Neuronal stem cell (in vitro differentiated cells): ENCODE measurements around the gene KIF12.

ENCODE experiments used
- DNase-seq: peaks from one replicate; pipeline ENCODE4 v3.0.0-alpha.2; 2013; ENCODE audit warnings: low spot score
- H2AFZ ChIP-seq: one replicate; pipeline ENCODE4 v1.6.1; 2013; ENCODE audit warnings: mild to moderate bottlenecking, low read length, inconsistent platforms
- H2AK5ac ChIP-seq: 2 replicates; pipeline ENCODE4 v1.6.1; 2013; ENCODE audit warnings: low read depth, mild to moderate bottlenecking, inconsistent platforms, low read length, moderate library complexity, mixed read lengths
- H2BK120ac ChIP-seq: 2 replicates; pipeline ENCODE4 v1.6.1; 2013; ENCODE audit warnings: low read depth, mild to moderate bottlenecking, inconsistent platforms, low read length, moderate library complexity, mixed read lengths
- H2BK12ac ChIP-seq: one replicate; pipeline ENCODE4 v1.6.1; 2013; ENCODE audit warnings: low read length, inconsistent platforms
- H2BK15ac ChIP-seq: 2 replicates; pipeline ENCODE4 v1.6.1; 2013; ENCODE audit warnings: mild to moderate bottlenecking, low read length, inconsistent platforms, mixed read lengths
- H2BK5ac ChIP-seq: one replicate; pipeline ENCODE4 v1.6.1; 2013; ENCODE audit warnings: inconsistent platforms, mild to moderate bottlenecking, low read length, moderate library complexity
- H3K14ac ChIP-seq: one replicate; pipeline ENCODE4 v1.6.1; 2013; ENCODE audit warnings: low read length, inconsistent platforms
- H3K18ac ChIP-seq: 2 replicates; pipeline ENCODE4 v1.6.1; 2013; ENCODE audit warnings: low read length, inconsistent platforms
- H3K23ac ChIP-seq: 2 replicates; pipeline ENCODE4 v1.6.1; 2013; ENCODE audit warnings: low read depth, mild to moderate bottlenecking, mixed read lengths, low read length, inconsistent platforms; ENCODE audit not compliant: poor library complexity
- H3K27ac ChIP-seq: replicated peaks from 3 replicates; pipeline ENCODE4 v1.5.1; 2013; ENCODE audit warnings: low read length, inconsistent platforms
- H3K27me3 ChIP-seq, 3 experiments: 2 replicates each; pipeline ENCODE4 v1.6.1; 2013; ENCODE audit warnings: low read length in 3 of 3, mild to moderate bottlenecking in 2 of 3, inconsistent platforms in 1 of 3, low read depth in 1 of 3, mixed read lengths in 1 of 3, moderate library complexity in 1 of 3; ENCODE audit not compliant: control insufficient read depth in 3 of 3, insufficient read depth in 3 of 3
- H3K36me3 ChIP-seq, 2 donors: replicated peaks in 1 of 2; 2 replicates each; pipeline ENCODE4 v1.6.1; 2013; ENCODE audit warnings: low read length in 2 of 2; ENCODE audit not compliant: control insufficient read depth in 2 of 2, insufficient read depth in 2 of 2
- H3K4ac ChIP-seq: 2 replicates; pipeline ENCODE4 v1.6.1; 2013; ENCODE audit warnings: inconsistent platforms, mild to moderate bottlenecking, low read length, moderate library complexity
- H3K4me1 ChIP-seq, 2 donors: 1 replicate in 1 of 2; 2 replicates in 1 of 2; pipeline ENCODE4 v1.6.1; 2013; ENCODE audit warnings: low read length in 2 of 2, low read depth in 1 of 2; ENCODE audit not compliant: control insufficient read depth in 2 of 2, insufficient read depth in 1 of 2
- H3K4me2 ChIP-seq: one replicate; pipeline ENCODE4 v1.6.1; 2013; ENCODE audit warnings: mild to moderate bottlenecking, low read length, inconsistent platforms; ENCODE audit not compliant: insufficient read depth, poor library complexity, severe bottlenecking
- H3K4me3 ChIP-seq, 2 donors: 2 replicates each; pipeline ENCODE4 v1.5.1; 2013; ENCODE audit warnings: low read length in 2 of 2, mild to moderate bottlenecking in 2 of 2, inconsistent platforms in 1 of 2, moderate library complexity in 1 of 2
- H3K79me1 ChIP-seq: one replicate; pipeline ENCODE4 v1.6.1; 2013; ENCODE audit warnings: low read depth, mild to moderate bottlenecking, inconsistent platforms, low read length, moderate library complexity
- H3K9ac ChIP-seq: one replicate; pipeline ENCODE4 v1.6.1; 2013; ENCODE audit warnings: mild to moderate bottlenecking, low read depth, low read length, inconsistent platforms; ENCODE audit not compliant: poor library complexity
- H3K9me3 ChIP-seq, 2 donors: replicated peaks in 1 of 2; 2 replicates each; pipeline versions ENCODE3 to v1.6.1; 2013; ENCODE audit warnings: low read length in 2 of 2, mild to moderate bottlenecking in 2 of 2, inconsistent platforms in 1 of 2, low read depth in 1 of 2, mixed read lengths in 1 of 2, moderate library complexity in 1 of 2; ENCODE audit not compliant: control insufficient read depth in 2 of 2, insufficient read depth in 1 of 2
- H4K8ac ChIP-seq: one replicate; pipeline ENCODE4 v1.6.1; 2013; ENCODE audit warnings: low read depth, mild to moderate bottlenecking, inconsistent platforms, low read length, moderate library complexity
- H4K91ac ChIP-seq: one replicate; pipeline ENCODE4 v1.6.1; 2013; ENCODE audit warnings: low read length, low read depth, mild to moderate bottlenecking, inconsistent platforms; ENCODE audit not compliant: poor library complexity
- WGBS, 2 donors: extraction: QIAGEN DNeasy Blood & Tissue Kit; methylation state at CpG; one replicate each; pipeline ENCODE4 v1.1.7; 2013; ENCODE audit warnings: missing lambda C conversion rate in 2 of 2, mixed read lengths in 1 of 2; ENCODE audit not compliant: insufficient read length in 2 of 2, insufficient replicate concordance in 1 of 2; ENCODE audit errors: extremely low coverage in 2 of 2; 5-methylcytosine and 5-hydroxymethylcytosine counted together

Gene KIF12

DNA sequence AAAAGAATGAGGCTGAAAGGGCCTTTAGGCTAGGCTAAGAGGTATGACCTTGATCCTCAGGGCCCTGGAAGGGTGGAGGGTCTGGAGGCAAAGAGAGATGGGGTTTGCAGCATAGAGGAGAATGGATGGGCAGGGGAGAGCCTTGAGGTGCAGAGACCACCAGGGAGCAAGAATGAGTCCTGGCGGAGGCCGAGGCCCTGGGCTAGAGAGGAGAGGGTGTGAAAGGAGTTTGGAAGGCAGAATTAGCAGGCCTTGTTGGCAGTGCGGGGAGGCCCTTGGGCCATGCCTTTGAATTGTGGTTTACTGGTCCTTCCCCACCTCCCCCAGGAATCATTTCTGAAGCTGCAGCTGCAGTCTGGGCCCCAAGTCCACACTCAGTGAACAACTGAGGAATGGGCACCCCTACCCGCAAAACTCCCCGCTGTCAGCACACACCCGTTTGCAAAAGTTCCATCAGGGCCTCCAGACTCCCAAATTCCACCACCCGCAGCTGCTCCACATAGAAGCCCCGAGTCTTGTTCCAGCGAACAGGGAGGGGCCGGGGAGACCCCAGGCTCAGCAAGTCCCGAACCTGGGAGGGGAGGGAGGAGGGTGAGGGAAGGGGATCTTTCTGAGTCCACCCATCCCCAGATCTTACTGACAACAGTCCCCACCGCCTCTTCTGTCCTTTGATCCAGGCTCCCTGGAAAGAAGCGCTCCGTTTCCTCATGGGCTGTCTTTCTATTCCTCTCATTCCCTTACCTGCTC lies 2.1 kb downstream of the KIF12 start:
- H3K23ac ChIP-seq, result no peak overlapping the region
- no peak overlapping the region for H3K4ac ChIP-seq
- H3K4me3 ChIP-seq, result no peak overlapping the region
- no peak overlapping the region for H2BK120ac ChIP-seq
- peaks cover 0 to 2% of the 10 kb centered on the region in 2 donors for H3K9me3 ChIP-seq
- no peak overlapping the region for H3K18ac ChIP-seq
- no peak overlapping the region for H4K8ac ChIP-seq
- H3K9ac ChIP-seq, result no peak overlapping the region
- H3K79me1 ChIP-seq, result no peaks in the 10 kb centered on the region
- peaks cover 5 to 8% of the 10 kb centered on the region in 2 donors for H3K4me1 ChIP-seq
- H4K91ac ChIP-seq, result no peak overlapping the region
- peaks cover 0 to 79% (median 33%) of the 10 kb centered on the region in 3 experiments for H3K27me3 ChIP-seq
- WGBS, 2 donors, result no CpG with 5 or more reads among the region's 14 CpGs
- no peak overlapping the region for H3K14ac ChIP-seq
- H3K36me3 ChIP-seq, result no peaks in the 10 kb centered on the region
- H2BK5ac ChIP-seq, result no peak overlapping the region
- DNase-seq, result no peak
- H2BK15ac ChIP-seq, result no peak overlapping the region
- no peak overlapping the region for H2BK12ac ChIP-seq
- H2AK5ac ChIP-seq, result no peak overlapping the region
- no peak overlapping the region for H3K4me2 ChIP-seq
- no peak overlapping the region for H2AFZ ChIP-seq
- no peak overlapping the region for H3K27ac ChIP-seq

DNA sequence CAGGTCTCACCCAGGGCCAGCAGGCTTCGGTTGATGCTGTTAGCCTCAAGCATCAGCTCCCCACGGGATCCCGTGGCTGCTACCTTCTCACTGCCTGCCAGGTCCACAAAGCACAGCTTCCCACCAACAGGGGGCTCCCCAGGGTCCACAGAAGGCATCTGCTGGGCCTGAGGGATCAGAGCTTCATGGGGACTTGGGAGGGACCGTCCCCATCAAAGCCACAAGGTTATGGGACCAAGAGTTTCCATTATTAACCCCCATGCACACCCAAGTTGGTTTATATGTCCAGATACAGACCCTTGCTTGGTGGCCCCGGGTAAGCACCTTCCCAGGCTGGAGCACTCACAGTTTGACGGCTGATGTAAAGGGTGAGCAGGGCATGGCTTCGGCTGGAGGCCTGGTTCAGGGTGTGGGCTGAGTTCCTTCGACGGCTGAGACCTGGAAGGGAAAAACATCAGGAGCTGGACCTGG lies 3.0 kb downstream of the KIF12 start:
- H3K9ac ChIP-seq, result no peak overlapping the region
- no peaks in the 10 kb centered on the region for H3K79me1 ChIP-seq
- H3K27me3 ChIP-seq, result peaks cover 0 to 73% (median 33%) of the 10 kb centered on the region in 3 experiments
- no peak overlapping the region for H3K23ac ChIP-seq
- H3K9me3 ChIP-seq, result no peaks in the 10 kb centered on the region
- H3K27ac ChIP-seq, result no peak overlapping the region
- no peak overlapping the region for H2BK120ac ChIP-seq
- H3K18ac ChIP-seq, result no peak overlapping the region
- H3K4me3 ChIP-seq, result no peak overlapping the region
- no peak for DNase-seq
- no CpG with 5 or more reads among the region's 9 CpGs for WGBS, 2 donors
- no peaks in the 10 kb centered on the region for H3K36me3 ChIP-seq
- no peak overlapping the region for H3K14ac ChIP-seq
- H2AK5ac ChIP-seq, result no peak overlapping the region
- H3K4me2 ChIP-seq, result no peak overlapping the region
- H4K8ac ChIP-seq, result no peak overlapping the region
- H2BK15ac ChIP-seq, result no peak overlapping the region
- no peak overlapping the region for H2BK12ac ChIP-seq
- H2AFZ ChIP-seq, result no peak overlapping the region
- no peak overlapping the region for H2BK5ac ChIP-seq
- no peak overlapping the region for H4K91ac ChIP-seq
- no peak overlapping the region for H3K4ac ChIP-seq
- peaks cover 5 to 8% of the 10 kb centered on the region in 2 donors for H3K4me1 ChIP-seq

DNA sequence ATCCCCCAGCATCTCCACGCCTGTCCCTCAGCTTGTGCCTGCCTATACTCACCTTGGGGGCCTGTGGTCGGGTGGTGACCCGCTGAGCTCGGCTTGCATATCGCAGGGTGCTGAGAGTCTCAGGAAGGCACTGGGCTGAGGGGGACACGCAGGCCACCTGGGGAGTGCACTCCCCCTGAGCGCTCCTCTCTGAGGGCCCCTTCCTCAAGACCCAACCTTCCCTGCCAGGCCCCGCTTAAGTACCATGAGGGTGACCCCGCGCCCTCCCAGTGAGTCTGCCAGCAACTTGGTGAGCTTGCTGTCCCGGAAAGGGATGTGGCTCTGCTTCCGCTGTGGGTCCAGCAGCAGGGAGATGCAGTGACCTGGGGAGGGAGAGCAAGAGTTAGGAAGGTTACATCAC lies 4.1 kb downstream of the KIF12 start:
- Histone ChIP-seq H3K79me1 (no peaks in the 10 kb centered on the region), H2BK15ac (no peak overlapping the region), H4K91ac (no peak overlapping the region), H3K4me3 (no peak overlapping the region), H3K4me1 (peaks cover 5 to 8% of the 10 kb centered on the region in 2 donors), H3K9me3 (no peaks in the 10 kb centered on the region), H3K14ac (no peak overlapping the region), H2AFZ (no peak overlapping the region), H2AK5ac (peak overlapping the region; percentile 17), H3K4ac (no peak overlapping the region), H2BK5ac (no peak overlapping the region), H3K4me2 (no peak overlapping the region), H4K8ac (no peak overlapping the region), H2BK12ac (no peak overlapping the region), H3K18ac (no peak overlapping the region), H3K36me3 (no peaks in the 10 kb centered on the region), H3K27me3 (peaks cover 0 to 63% (median 33%) of the 10 kb centered on the region in 3 experiments), H2BK120ac (no peak overlapping the region), H3K27ac (no peak overlapping the region), H3K23ac (peak overlapping the region; percentile 0), H3K9ac (no peak overlapping the region)
- no CpG with 5 or more reads among the region's 12 CpGs for WGBS, 2 donors
- DNase-seq, result no peak

DNA sequence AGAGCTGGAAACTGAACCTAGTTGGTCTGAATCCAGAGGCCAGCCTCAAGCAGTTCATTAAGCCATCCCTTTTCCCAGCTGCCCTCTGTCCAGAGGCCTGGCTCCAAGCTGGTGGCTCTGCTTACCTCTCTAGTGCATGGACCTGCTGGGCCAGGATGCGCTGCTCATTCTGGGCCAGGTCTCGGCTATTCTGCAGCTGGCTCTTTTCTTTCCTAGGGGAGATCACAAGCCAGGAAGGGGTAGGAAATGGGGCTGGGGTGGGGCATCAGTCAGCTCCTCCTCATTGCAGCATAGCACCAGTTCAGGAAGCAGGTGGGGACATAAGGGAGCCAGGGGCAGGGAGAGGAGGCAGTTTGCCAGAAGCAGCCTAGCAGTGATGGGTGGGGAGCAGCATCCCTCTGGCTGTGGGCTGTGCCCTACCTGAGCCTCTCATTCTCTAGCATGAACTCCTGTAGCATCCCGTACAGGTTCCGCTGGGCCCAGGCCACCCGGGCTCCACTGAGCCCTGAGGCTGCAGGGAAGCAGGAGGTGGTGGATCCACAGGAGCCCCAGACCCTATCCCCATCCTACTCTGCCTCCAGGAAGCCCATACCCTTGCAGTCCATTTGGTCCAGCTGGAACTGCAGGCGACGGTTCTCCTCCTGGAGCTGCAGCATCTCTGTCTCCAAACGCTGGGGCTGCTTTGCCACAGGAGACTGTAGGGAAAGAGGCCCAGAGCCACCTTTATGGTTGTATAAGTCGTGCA lies 5.2 kb downstream of the KIF12 start:
- Histone ChIP-seq H2BK15ac (no peak overlapping the region), H3K9me3 (no peaks in the 10 kb centered on the region), H4K91ac (no peak overlapping the region), H2BK12ac (no peak overlapping the region), H3K36me3 (no peaks in the 10 kb centered on the region), H2BK120ac (no peak overlapping the region), H2AK5ac (no peak overlapping the region), H3K14ac (no peak overlapping the region), H3K4me3 (no peak overlapping the region), H3K23ac (no peak overlapping the region), H3K79me1 (no peaks in the 10 kb centered on the region), H3K18ac (peak overlapping the region; percentile 15), H2BK5ac (no peak overlapping the region), H3K4ac (no peak overlapping the region), H2AFZ (no peak overlapping the region), H3K27me3 (peaks cover 0 to 53% (median 25%) of the 10 kb centered on the region in 3 experiments), H4K8ac (no peak overlapping the region), H3K4me2 (no peak overlapping the region), H3K27ac (no peak overlapping the region), H3K9ac (peak overlapping the region; percentile 33), H3K4me1 (peaks cover under 1 to 2% of the 10 kb centered on the region in 2 donors)
- no CpG with 5 or more reads among the region's 9 CpGs for WGBS, 2 donors
- no peak for DNase-seq
